Hepatocyte (in vitro differentiated cells): ENCODE results near the gene AGBL1. TPM values are rescaled to one million over a fixed set of nuclear protein-coding genes. Genes with fewer than 3 reads are reported as not detected.

Experiments used
- DNase-seq: peaks from one replicate; pipeline ENCODE4 v3.0.0-alpha.2; 2016; ENCODE audit warnings: low spot score
- H2AFZ ChIP-seq: fragments of 200-600 bp; sonication (generic); 2 replicates; pipeline ENCODE4 v1.6.0; 2016; ENCODE audit warnings: antibody characterized with exemption, mild to moderate bottlenecking
- H3K27ac ChIP-seq: fragments of 200-600 bp; sonication (generic); 2 replicates; pipeline ENCODE4 v1.5.1; 2016; ENCODE audit warnings: mild to moderate bottlenecking
- H3K27me3 ChIP-seq: fragments of 200-600 bp; sonication (generic); 2 replicates; pipeline ENCODE4 v1.6.1; 2016
- H3K36me3 ChIP-seq: fragments of 200-600 bp; sonication (generic); replicated peaks from 2 replicates; pipeline ENCODE4 v1.5.1; 2016; ENCODE audit warnings: low read depth; ENCODE audit not compliant: insufficient read depth
- H3K4me1 ChIP-seq: fragments of 200-600 bp; sonication (generic); 2 replicates; pipeline ENCODE4 v1.5.1; 2016; ENCODE audit warnings: mild to moderate bottlenecking, moderate library complexity; ENCODE audit not compliant: insufficient read depth
- H3K4me2 ChIP-seq: fragments of 200-600 bp; sonication (generic); 2 replicates; pipeline ENCODE4 v1.6.0; 2016
- H3K4me3 ChIP-seq: fragments of 200-600 bp; sonication (generic); 2 replicates; pipeline ENCODE4 v1.5.1; 2016; ENCODE audit warnings: mild to moderate bottlenecking
- H3K79me2 ChIP-seq: fragments of 200-600 bp; sonication (generic); 2 replicates; pipeline ENCODE4 v1.6.0; 2017; ENCODE audit warnings: mild to moderate bottlenecking
- H3K9me2 ChIP-seq: fragments of 200-600 bp; sonication (generic); replicated peaks from 2 replicates; pipeline ENCODE4 v1.6.0; 2017; ENCODE audit warnings: mild to moderate bottlenecking; ENCODE audit not compliant: insufficient read depth
- H3K9me3 ChIP-seq: fragments of 200-600 bp; sonication (generic); 2 replicates; pipeline ENCODE4 v1.5.1; 2016; ENCODE audit warnings: low read depth, mild to moderate bottlenecking
- H4K20me1 ChIP-seq: fragments of 200-600 bp; sonication (generic); 2 replicates; pipeline ENCODE4 v1.6.0; 2016; ENCODE audit warnings: mild to moderate bottlenecking; ENCODE audit not compliant: insufficient read depth, poor library complexity, severe bottlenecking
- EZH2 ChIP-seq: fragments of 200-600 bp; sonication (generic); IDR thresholded peaks from 2 replicates; pipeline ENCODE4 v1.6.1; 2016; ENCODE audit warnings: antibody characterized with exemption, mild to moderate bottlenecking, borderline replicate concordance
- EZH2phosphoT487 ChIP-seq: fragments of 200-600 bp; sonication (generic); IDR thresholded peaks from one replicate; pipeline ENCODE4 v1.6.1; 2018; ENCODE audit warnings: antibody characterized with exemption, mild to moderate bottlenecking, low read depth, moderate library complexity; ENCODE audit not compliant: unreplicated experiment, severe bottlenecking
- WGBS: methylation state at CpG from one replicate; pipeline ENCODE4 v1.1.6; 2016; ENCODE audit warnings: low lambda C conversion rate; ENCODE audit errors: missing lambda C conversion rate; 5-methylcytosine and 5-hydroxymethylcytosine counted together
- polyA plus RNA-seq: library from polyadenylated mRNA; unstranded; fragments of >200 nt; fragmentation: Nextera tagmentation; extraction: Ambion mirVana; gene quantifications from 2 replicates; pipeline ENCODE4 v1.2.1, GENCODE V29; 2016
- total RNA-seq: library from RNA; depleted of rRNA; stranded (reverse); fragments of >200 nt; gene quantifications from 2 replicates; pipeline ENCODE4 v1.2.3, GENCODE V29; 2014
- TF ChIP-seq, protein P1 (sequence below): fragments of 200-600 bp; sonication (generic); IDR thresholded peaks from 2 replicates; pipeline ENCODE4 v1.5.1; 2016; ENCODE audit warnings: antibody characterized with exemption, mild to moderate bottlenecking; ENCODE audit not compliant: poor library complexity

Gene AGBL1
- total and polyA plus RNA-seq, 2 experiments from 2014 or later, result not detected

DNA sequence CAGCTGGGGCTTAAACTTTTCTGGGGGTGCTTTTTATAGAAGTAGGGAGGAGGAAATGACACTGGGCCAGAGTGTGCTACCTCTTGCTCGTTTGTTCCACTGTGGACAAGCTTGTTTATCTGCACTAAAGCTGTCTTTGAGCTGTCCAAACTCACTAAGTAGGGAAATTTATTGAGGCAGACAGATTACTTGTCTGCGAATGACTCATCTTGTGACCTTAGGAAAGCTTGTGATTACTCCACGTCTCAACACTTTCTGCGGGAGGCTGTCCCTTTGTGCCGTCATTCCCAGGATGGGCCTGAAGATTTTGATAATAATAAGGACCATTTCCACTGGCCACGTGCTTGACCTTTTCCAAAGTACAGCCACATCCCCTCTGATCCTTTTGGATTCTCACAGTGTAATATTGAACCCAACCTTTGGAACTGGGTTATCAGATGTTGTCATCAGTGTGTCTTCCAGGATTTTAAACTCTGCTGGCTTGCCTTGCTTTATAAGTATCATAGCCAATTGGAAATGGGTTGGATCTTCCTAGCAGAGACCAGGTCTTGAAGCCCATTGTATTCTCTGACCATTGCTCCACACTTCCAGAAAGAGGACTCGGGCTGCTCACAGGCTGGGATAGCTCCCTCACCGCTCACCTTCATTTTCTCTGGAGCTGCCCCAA, 84.7 kb downstream of the AGBL1 start:
- peak; percentile 68 for DNase-seq
- Histone ChIP-seq H3K9me2 (no peaks in the 10 kb centered on the region), H4K20me1 (no peaks in the 10 kb centered on the region), H3K9me3 (no peaks in the 10 kb centered on the region), H3K4me3 (no peak overlapping the region), H3K27me3 (no peaks in the 10 kb centered on the region), H3K79me2 (no peaks in the 10 kb centered on the region), H3K4me2 (peak overlapping the region; percentile 14), H3K4me1 (peaks cover 29% of the 10 kb centered on the region), H2AFZ (no peak overlapping the region), H3K27ac (peak overlapping the region; percentile 80), H3K36me3 (no peaks in the 10 kb centered on the region)
- WGBS, result 37% methylated on average over 8 of the region's 8 CpGs
- TF ChIP-seq EZH2phosphoT487 (no peak), EZH2 (no peak)
- TF ChIP-seq, protein P1, sequence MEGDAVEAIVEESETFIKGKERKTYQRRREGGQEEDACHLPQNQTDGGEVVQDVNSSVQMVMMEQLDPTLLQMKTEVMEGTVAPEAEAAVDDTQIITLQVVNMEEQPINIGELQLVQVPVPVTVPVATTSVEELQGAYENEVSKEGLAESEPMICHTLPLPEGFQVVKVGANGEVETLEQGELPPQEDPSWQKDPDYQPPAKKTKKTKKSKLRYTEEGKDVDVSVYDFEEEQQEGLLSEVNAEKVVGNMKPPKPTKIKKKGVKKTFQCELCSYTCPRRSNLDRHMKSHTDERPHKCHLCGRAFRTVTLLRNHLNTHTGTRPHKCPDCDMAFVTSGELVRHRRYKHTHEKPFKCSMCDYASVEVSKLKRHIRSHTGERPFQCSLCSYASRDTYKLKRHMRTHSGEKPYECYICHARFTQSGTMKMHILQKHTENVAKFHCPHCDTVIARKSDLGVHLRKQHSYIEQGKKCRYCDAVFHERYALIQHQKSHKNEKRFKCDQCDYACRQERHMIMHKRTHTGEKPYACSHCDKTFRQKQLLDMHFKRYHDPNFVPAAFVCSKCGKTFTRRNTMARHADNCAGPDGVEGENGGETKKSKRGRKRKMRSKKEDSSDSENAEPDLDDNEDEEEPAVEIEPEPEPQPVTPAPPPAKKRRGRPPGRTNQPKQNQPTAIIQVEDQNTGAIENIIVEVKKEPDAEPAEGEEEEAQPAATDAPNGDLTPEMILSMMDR, result no peak

DNA sequence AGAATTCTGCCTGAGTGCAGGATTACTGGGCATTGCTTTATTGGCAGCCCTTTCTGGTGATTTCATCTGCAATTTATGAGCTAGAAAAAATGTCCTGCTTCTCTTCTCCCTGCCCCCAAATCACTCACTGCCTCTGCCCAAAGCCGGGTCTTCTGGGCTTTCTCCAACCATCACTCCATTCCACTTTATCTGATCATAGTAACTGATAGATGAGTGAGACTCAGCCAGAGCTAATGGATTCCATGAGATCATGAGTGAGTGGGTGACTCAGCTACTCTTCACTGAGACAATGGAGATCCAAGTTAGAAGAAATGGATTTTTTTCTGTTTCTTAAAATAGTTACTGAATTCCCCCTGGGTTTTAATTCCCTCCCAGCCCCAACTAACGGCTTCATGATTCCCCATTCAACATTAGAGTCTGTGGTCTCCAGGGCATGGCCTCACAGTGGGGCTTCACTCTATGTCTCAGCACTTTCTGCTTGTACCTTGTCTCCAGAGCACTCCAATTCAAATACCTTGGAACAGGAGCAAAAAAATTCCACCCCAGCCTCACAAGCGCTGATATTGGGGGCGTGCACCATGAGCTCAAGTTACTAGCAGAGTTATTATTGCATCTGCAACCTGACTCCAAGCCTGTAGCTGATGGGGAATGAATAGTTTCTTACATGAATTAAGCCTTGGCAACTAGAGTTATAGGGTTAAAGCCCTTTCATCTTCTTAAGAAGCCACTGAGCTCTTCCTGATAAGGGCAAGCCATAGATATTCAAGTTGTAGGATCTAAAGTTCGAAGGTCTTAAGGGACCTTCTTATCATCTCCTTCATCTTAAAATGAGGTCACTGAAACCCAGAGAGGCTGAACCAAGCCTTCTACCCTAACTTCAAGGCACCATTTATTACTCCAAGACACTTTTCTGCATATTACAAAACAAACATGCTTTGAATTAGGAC, 85.9 kb downstream of the AGBL1 start:
- H3K27ac ChIP-seq, result peak overlapping the region; percentile 59
- peak; percentile 11 for DNase-seq

GRCh38 chr15:86167841-86168240, 88.2 kb downstream of the AGBL1 start:
- no peak for DNase-seq
- Histone ChIP-seq H2AFZ (no peak overlapping the region), H3K27ac (no peak overlapping the region), H3K36me3 (no peaks in the 10 kb centered on the region), H3K79me2 (no peaks in the 10 kb centered on the region), H3K9me2 (no peaks in the 10 kb centered on the region), H3K4me2 (no peak overlapping the region), H3K4me3 (no peak overlapping the region), H3K9me3 (no peaks in the 10 kb centered on the region), H4K20me1 (no peaks in the 10 kb centered on the region), H3K27me3 (no peaks in the 10 kb centered on the region), H3K4me1 (peaks cover 29% of the 10 kb centered on the region)
- TF ChIP-seq EZH2 (no peak), EZH2phosphoT487 (no peak)
- TF ChIP-seq, protein P1, result no peak

More for the DNA sequence above, 85.9 kb downstream of the AGBL1 start:
- no peaks in the 10 kb centered on the region for H3K79me2 ChIP-seq
- H3K4me2 ChIP-seq, result no peak overlapping the region
- 27% methylated on average over 5 of the region's 5 CpGs for WGBS
- no peak overlapping the region for H2AFZ ChIP-seq
- no peak overlapping the region for H3K4me3 ChIP-seq
- TF ChIP-seq EZH2phosphoT487 (no peak), EZH2 (no peak)
- TF ChIP-seq, protein P1, result no peak
- H3K9me3 ChIP-seq, result no peaks in the 10 kb centered on the region
- H3K4me1 ChIP-seq, result peaks cover 29% of the 10 kb centered on the region
- H3K9me2 ChIP-seq, result no peaks in the 10 kb centered on the region
- no peaks in the 10 kb centered on the region for H4K20me1 ChIP-seq
- no peaks in the 10 kb centered on the region for H3K36me3 ChIP-seq
- no peaks in the 10 kb centered on the region for H3K27me3 ChIP-seq
